ENCODE results near the gene M1AP. TPM values are rescaled to one million over a fixed set of nuclear protein-coding genes. Genes with fewer than 3 reads are reported as not detected.

Gene M1AP
- total RNA-seq, 1 donor from 2014 or later: 0.77 TPM

DNA sequence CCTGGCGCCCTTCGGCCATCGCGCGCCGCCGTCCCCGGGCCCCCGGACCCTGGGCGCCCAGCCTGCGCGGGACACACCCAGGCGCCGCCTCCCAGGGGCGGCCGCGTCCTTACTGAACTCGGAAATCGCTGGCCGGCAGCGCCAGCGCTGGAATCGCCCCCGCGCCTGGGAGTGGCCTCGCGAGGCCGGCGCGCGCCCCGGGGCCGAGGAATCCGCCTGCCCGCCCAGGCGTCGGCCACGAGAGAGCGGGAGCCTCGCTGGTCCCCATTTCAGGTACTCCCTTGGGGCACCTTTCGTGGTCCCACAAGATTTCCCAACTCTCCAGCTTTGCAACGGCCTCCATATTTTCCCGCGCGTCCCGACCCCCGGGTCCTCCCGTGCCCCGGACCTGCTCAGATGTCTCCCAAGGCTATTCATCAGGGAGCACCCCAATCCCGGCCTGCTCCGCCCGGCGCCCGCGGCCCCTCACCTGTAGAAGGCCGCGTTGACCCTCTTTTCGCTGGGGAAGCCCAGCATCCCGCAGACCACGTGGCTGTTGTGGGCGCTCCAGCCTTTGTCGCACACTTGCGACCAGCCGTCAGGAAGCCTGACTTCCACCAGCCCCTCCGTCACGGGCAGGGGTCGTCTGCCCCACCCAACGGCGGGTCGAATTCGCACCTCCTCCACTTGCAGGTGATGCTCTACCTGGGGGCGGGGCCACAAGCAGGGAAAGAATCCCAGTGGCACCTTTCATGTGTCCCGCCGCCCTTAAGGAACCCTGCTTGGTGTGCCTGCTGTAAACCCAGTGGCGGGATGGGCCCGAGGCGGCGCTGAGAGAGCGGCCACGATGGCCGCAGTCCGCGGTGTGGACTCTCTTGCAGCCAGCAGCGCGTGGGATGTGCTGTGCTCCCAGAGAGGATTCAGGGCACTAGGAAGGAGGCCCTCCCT, 99.0 kb downstream of the M1AP start:
- TF ChIP-seq, protein P1, sequence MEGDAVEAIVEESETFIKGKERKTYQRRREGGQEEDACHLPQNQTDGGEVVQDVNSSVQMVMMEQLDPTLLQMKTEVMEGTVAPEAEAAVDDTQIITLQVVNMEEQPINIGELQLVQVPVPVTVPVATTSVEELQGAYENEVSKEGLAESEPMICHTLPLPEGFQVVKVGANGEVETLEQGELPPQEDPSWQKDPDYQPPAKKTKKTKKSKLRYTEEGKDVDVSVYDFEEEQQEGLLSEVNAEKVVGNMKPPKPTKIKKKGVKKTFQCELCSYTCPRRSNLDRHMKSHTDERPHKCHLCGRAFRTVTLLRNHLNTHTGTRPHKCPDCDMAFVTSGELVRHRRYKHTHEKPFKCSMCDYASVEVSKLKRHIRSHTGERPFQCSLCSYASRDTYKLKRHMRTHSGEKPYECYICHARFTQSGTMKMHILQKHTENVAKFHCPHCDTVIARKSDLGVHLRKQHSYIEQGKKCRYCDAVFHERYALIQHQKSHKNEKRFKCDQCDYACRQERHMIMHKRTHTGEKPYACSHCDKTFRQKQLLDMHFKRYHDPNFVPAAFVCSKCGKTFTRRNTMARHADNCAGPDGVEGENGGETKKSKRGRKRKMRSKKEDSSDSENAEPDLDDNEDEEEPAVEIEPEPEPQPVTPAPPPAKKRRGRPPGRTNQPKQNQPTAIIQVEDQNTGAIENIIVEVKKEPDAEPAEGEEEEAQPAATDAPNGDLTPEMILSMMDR (conservative IDR thresholded peaks at IDR 0.05): no peak
- Mint-ChIP-seq H3K9me3 (no peaks in the 10 kb centered on the region), H3K4me1 (peaks cover 47% of the 10 kb centered on the region), H3K36me3 (ENCODE audit: low read depth) (peaks cover 9% of the 10 kb centered on the region), H3K27ac (ENCODE audit: unreplicated experiment) (no peak overlapping the region), H3K4me3 (peak overlapping the region; percentile 85), H3K27me3 (ENCODE audit: low read depth) (peaks cover 9% of the 10 kb centered on the region)
- peak; percentile 36 for DNase-seq (ENCODE audit: low read depth, low spot score)

DNA sequence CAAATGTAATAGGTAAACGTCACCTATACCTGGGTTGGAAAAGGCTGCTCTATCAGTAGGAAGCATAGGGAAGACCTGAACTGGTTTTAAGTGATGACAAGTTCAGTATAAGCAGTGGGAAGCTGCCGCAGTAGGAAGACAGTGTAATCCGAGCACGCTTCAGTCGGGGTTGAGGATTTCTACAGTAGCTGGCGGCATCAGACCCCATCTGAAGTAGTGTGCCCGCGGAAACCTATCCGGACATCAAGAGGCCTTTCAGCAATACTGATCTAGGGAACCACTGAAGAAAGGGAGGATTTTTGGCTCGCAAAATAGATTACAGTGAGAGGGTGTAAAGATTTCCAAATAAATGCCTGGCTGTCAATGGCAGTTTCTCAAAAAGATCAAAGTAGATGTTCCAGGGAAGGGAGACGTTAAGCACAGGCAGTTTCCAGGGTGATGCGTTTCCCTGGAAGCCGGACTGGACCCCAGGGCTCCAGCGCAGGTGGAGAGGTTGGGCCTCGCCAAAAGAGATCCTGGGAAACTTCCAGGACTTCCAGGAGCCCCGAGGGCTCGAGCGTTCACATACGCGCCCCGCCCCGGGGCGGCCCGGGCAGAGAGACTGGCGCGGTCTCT, 99.7 kb downstream of the M1AP start:
- H3K4me1 Mint-ChIP-seq: peaks cover 43% of the 10 kb centered on the region
- peak overlapping the region; percentile 7 for H3K27ac Mint-ChIP-seq (ENCODE audit: unreplicated experiment)
- TF ChIP-seq, protein P1 (conservative IDR thresholded peaks at IDR 0.05): no peak
- DNase-seq (ENCODE audit: low read depth, low spot score): no peak
- peaks cover 9% of the 10 kb centered on the region for H3K36me3 Mint-ChIP-seq (ENCODE audit: low read depth)
- peak overlapping the region; percentile 89 for H3K4me3 Mint-ChIP-seq
- no peaks in the 10 kb centered on the region for H3K9me3 Mint-ChIP-seq
- peaks cover 9% of the 10 kb centered on the region for H3K27me3 Mint-ChIP-seq (ENCODE audit: low read depth)

DNA sequence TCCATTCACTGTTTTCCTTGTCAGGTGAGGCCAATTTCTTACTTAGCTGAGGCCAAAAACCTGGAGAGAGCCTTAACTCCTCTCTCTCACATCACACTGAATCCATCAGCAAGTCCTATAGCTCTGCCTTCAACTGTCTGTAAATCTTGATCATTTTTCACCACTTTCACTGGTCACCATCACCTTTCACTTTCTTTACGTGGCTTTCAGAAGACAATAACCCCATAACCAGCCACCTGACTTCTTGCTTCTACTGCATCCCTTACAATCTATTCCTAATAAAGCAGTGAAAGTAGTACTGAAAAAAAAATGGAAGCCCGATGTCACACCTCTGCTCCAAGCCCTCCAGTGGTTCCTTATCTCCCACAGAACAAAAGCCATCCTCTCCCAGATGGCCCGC, 102.1 kb downstream of the M1AP start:
- Mint-ChIP-seq H3K4me3 (no peak overlapping the region), H3K27ac (ENCODE audit: unreplicated experiment) (no peak overlapping the region), H3K36me3 (ENCODE audit: low read depth) (peaks cover 2% of the 10 kb centered on the region), H3K9me3 (no peaks in the 10 kb centered on the region), H3K27me3 (ENCODE audit: low read depth) (peaks cover 9% of the 10 kb centered on the region), H3K4me1 (peaks cover 22% of the 10 kb centered on the region)
- TF ChIP-seq, protein P1 (conservative IDR thresholded peaks at IDR 0.05): no peak
- no peak for DNase-seq (ENCODE audit: low read depth, low spot score)

DNA sequence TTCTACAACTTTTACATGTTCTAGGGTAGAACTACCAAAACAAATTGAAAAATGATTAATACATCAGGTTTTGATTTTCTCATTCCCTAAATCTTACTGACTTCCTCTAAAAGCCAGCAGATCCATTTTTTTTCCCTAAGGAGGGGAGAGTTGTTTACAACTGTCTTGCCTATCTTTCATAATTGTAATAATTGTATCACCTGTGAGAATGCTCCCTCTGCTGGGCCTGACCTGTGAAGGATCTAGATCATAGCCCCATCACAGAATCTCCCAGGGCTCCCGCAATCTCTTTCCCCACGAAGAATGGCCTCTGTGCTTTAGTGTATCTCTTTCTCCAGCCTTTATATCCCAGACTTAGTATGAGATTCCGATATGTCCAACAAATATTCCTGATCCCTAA, 103.5 kb downstream of the M1AP start:
- no peak overlapping the region for H3K27ac Mint-ChIP-seq (ENCODE audit: unreplicated experiment)
- H3K27me3 Mint-ChIP-seq (ENCODE audit: low read depth): peaks cover 8% of the 10 kb centered on the region
- no peak overlapping the region for H3K4me3 Mint-ChIP-seq
- no peak for DNase-seq (ENCODE audit: low read depth, low spot score)
- no peaks in the 10 kb centered on the region for H3K9me3 Mint-ChIP-seq
- peaks cover 10% of the 10 kb centered on the region for H3K4me1 Mint-ChIP-seq
- TF ChIP-seq, protein P1 (conservative IDR thresholded peaks at IDR 0.05): no peak
- no peaks in the 10 kb centered on the region for H3K36me3 Mint-ChIP-seq (ENCODE audit: low read depth)

DNA sequence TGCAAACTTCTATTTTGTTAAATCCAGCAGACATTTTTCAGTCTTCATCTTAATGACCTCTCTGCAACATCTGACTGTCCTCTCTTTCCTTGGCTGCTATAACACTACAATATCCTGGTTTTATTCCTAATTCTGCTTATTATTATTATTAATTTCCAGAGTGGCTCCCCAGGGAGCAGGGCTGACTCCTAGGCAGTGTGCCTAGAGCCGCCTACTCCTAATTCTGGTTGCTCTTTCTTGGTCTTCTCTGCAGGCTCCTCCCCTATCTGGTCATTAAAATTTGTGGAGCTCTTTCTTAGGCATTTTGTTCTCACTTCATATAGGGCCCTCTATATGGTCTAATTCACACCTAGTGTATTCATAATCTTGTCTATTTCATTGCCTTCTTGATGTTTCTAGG, 105.2 kb downstream of the M1AP start:
- H3K4me3 Mint-ChIP-seq: no peak overlapping the region
- H3K27ac Mint-ChIP-seq (ENCODE audit: unreplicated experiment): no peak overlapping the region
- no peak for DNase-seq (ENCODE audit: low read depth, low spot score)
- H3K36me3 Mint-ChIP-seq (ENCODE audit: low read depth): no peaks in the 10 kb centered on the region
- H3K4me1 Mint-ChIP-seq: peaks cover under 1% of the 10 kb centered on the region
- TF ChIP-seq, protein P1 (conservative IDR thresholded peaks at IDR 0.05): no peak
- peaks cover under 1% of the 10 kb centered on the region for H3K27me3 Mint-ChIP-seq (ENCODE audit: low read depth)
- no peaks in the 10 kb centered on the region for H3K9me3 Mint-ChIP-seq

Data from neural crest cell (in vitro differentiated cells).